Measurements from ENCODE around the gene MADCAM1.

MADCAM1 gene

GRCh38 chr19:460877-461720, 35.2 kb upstream of the MADCAM1 start, which contains the start of gene SHC2:
SHC2 (minus strand) TSS chr19:461033; CDS start chr19:460996, 37 bp downstream.
- Histone ChIP-seq H3K9me3 (replicated peaks; ENCODE audit: insufficient read depth, low read length) (no peaks in the 10 kb centered on the region), H3K27me3 (replicated peaks; ENCODE audit: insufficient read depth, low read length) (peaks cover 14% of the 10 kb centered on the region), H3K4me1 (ENCODE audit: low read length) (no peaks in the 10 kb centered on the region), H3K4me2 (ENCODE audit: low read depth, low read length) (no peak within 1 kb of the TSS), H3K79me2 (ENCODE audit: low read length) (no peaks in the 10 kb centered on the region), H3F3A (ENCODE audit: insufficient read depth, low read length) (no peaks in the 10 kb centered on the region), H4K20me1 (ENCODE audit: insufficient read depth, low read length) (no peaks in the 10 kb centered on the region), H3K4me3 (ENCODE audit: low read length) (no peak within 1 kb of the TSS), H3K9me2 (replicated peaks; ENCODE audit: insufficient read depth, low read length) (no peaks in the 10 kb centered on the region), H3K9ac (ENCODE audit: low read length) (no peak within 1 kb of the TSS), H3K27ac (ENCODE audit: low read length) (no peak within 1 kb of the TSS), H2AFZ (ENCODE audit: low read length) (no peak within 1 kb of the TSS), H3K36me3 (replicated peaks; ENCODE audit: insufficient read depth, low read length) (no peaks in the 10 kb centered on the region)
- TF ChIP-seq EZH2 (optimal IDR thresholded peaks at IDR 0.05; ENCODE audit: low read depth, low read length) (no peak), EZH2phosphoT487 (IDR thresholded peaks at IDR 0.05; ENCODE audit: low read length) (no peak), CTCF (IDR thresholded peaks at IDR 0.05; ENCODE audit: low read length) (no peak)
- DNase-seq: no peak

- Histone ChIP-seq H3K36me3 (replicated peaks; ENCODE audit: insufficient read depth, low read length) (no peaks in the 10 kb centered on the region), H3K4me2 (ENCODE audit: low read depth, low read length) (no peak overlapping the region), H3F3A (ENCODE audit: insufficient read depth, low read length) (no peaks in the 10 kb centered on the region), H3K79me2 (ENCODE audit: low read length) (no peaks in the 10 kb centered on the region), H2AFZ (ENCODE audit: low read length) (no peak overlapping the region), H3K9me3 (replicated peaks; ENCODE audit: insufficient read depth, low read length) (no peaks in the 10 kb centered on the region), H3K9ac (ENCODE audit: low read length) (no peak overlapping the region), H3K9me2 (replicated peaks; ENCODE audit: insufficient read depth, low read length) (no peaks in the 10 kb centered on the region), H3K4me3 (ENCODE audit: low read length) (no peak overlapping the region), H3K27ac (ENCODE audit: low read length) (no peak overlapping the region), H4K20me1 (ENCODE audit: insufficient read depth, low read length) (no peaks in the 10 kb centered on the region), H3K4me1 (ENCODE audit: low read length) (no peaks in the 10 kb centered on the region), H3K27me3 (replicated peaks; ENCODE audit: insufficient read depth, low read length) (peaks cover 14% of the 10 kb centered on the region)
- TF ChIP-seq EZH2 (optimal IDR thresholded peaks at IDR 0.05; ENCODE audit: low read depth, low read length): no peak
- no peak for TF ChIP-seq CTCF (IDR thresholded peaks at IDR 0.05; ENCODE audit: low read length)
- TF ChIP-seq EZH2phosphoT487 (IDR thresholded peaks at IDR 0.05; ENCODE audit: low read length): no peak
- no peak for DNase-seq
Measured at GRCh38 chr19:461721-462551, 34.4 kb upstream of the MADCAM1 start.

- Histone ChIP-seq H3K9ac (ENCODE audit: low read length) (no peak overlapping the region), H3K27me3 (replicated peaks; ENCODE audit: insufficient read depth, low read length) (peaks cover 20% of the 10 kb centered on the region), H3K9me2 (replicated peaks; ENCODE audit: insufficient read depth, low read length) (no peaks in the 10 kb centered on the region), H3K79me2 (ENCODE audit: low read length) (no peaks in the 10 kb centered on the region), H2AFZ (ENCODE audit: low read length) (no peak overlapping the region), H3F3A (ENCODE audit: insufficient read depth, low read length) (no peaks in the 10 kb centered on the region), H4K20me1 (ENCODE audit: insufficient read depth, low read length) (no peaks in the 10 kb centered on the region), H3K36me3 (replicated peaks; ENCODE audit: insufficient read depth, low read length) (no peaks in the 10 kb centered on the region), H3K9me3 (replicated peaks; ENCODE audit: insufficient read depth, low read length) (no peaks in the 10 kb centered on the region), H3K27ac (ENCODE audit: low read length) (no peak overlapping the region), H3K4me2 (ENCODE audit: low read depth, low read length) (no peak overlapping the region), H3K4me1 (ENCODE audit: low read length) (no peaks in the 10 kb centered on the region), H3K4me3 (ENCODE audit: low read length) (no peak overlapping the region)
- TF ChIP-seq EZH2phosphoT487 (IDR thresholded peaks at IDR 0.05; ENCODE audit: low read length): no peak
- no peak for TF ChIP-seq EZH2 (optimal IDR thresholded peaks at IDR 0.05; ENCODE audit: low read depth, low read length)
- no peak for TF ChIP-seq CTCF (IDR thresholded peaks at IDR 0.05; ENCODE audit: low read length)
- DNase-seq: no peak
Measured at GRCh38 chr19:463483-464207, 32.6 kb upstream of the MADCAM1 start.
